MM.1S (cell line): ENCODE results near the gene ADCYAP1R1.

Experiments used
- EZH2 ChIP-seq: fragments of 300-600 bp; sonication (generic); optimal IDR thresholded peaks from 2 replicates; pipeline ENCODE3; 2017; ENCODE audit warnings: low read depth, mild to moderate bottlenecking, antibody characterized with exemption, low read length, mixed read lengths
- TF ChIP-seq, protein P1 (sequence below): fragments of 300-600 bp; sonication (generic); IDR thresholded peaks from 2 replicates; pipeline ENCODE4 v1.5.1; 2016; ENCODE audit warnings: antibody characterized with exemption, low read length, mixed read lengths

DNA sequence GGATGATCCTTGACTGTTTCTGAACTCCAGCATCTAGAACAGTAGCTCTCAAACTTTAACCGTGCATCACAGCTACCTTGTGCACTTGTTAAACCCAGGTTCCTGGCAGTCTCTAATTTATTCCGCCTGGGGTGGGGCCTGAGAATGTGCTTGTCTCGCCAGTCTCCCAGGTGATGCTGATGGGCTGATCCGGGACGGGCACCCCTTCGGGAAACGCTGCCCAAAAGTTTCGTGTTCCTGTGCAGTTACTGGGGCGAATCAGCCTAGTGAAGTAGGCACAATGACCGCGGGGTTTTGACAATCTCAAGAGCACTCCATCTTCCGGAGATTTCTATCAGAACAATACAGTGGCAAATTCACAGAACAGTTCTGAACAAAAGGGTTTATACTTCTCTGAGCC is 29.9 kb downstream of the ADCYAP1R1 start:
- TF ChIP-seq, protein P1, sequence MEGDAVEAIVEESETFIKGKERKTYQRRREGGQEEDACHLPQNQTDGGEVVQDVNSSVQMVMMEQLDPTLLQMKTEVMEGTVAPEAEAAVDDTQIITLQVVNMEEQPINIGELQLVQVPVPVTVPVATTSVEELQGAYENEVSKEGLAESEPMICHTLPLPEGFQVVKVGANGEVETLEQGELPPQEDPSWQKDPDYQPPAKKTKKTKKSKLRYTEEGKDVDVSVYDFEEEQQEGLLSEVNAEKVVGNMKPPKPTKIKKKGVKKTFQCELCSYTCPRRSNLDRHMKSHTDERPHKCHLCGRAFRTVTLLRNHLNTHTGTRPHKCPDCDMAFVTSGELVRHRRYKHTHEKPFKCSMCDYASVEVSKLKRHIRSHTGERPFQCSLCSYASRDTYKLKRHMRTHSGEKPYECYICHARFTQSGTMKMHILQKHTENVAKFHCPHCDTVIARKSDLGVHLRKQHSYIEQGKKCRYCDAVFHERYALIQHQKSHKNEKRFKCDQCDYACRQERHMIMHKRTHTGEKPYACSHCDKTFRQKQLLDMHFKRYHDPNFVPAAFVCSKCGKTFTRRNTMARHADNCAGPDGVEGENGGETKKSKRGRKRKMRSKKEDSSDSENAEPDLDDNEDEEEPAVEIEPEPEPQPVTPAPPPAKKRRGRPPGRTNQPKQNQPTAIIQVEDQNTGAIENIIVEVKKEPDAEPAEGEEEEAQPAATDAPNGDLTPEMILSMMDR: no peak
- TF ChIP-seq EZH2: no peak
